GM11168 (cell line): ENCODE data around the gene SLC17A9.

Experiments used
- in situ Hi-C: fragments of 300-500 bp; cut with MboI; formaldehyde crosslinking; loops from one replicate; pipeline ENCODE4 v1.12.0; 2022; ENCODE audit warnings: low sequenced_read_pairs; ENCODE audit not compliant: unreplicated experiment

Gene SLC17A9

GRCh38 chr20:62937268-62938104, 15.0 kb upstream of the SLC17A9 start:
- in situ Hi-C loops, result no loop called here

GRCh38 chr20:62938105-62938888, 14.2 kb upstream of the SLC17A9 start, which contains the start of gene GID8:
TSS of gene GID8 (plus strand) at chr20:62938147. CDS start at chr20:62941503, 3,356 bp downstream.
- in situ Hi-C loops, result no loop called here

- in situ Hi-C loops, result no loop called here
These were observed 11.6 kb upstream of the SLC17A9 start for GRCh38 chr20:62940875-62941274.

- in situ Hi-C loops, result no loop called here
These were observed 10.7 kb upstream of the SLC17A9 start for GRCh38 chr20:62941792-62942191.

GRCh38 chr20:62942456-62942855, 10.1 kb upstream of the SLC17A9 start:
- in situ Hi-C loops, result no loop called here

- in situ Hi-C loops, result no loop called here
These were observed 9.1 kb upstream of the SLC17A9 start for GRCh38 chr20:62943396-62943795.

- in situ Hi-C loops, result no loop called here
These were observed 8.3 kb upstream of the SLC17A9 start for GRCh38 chr20:62944184-62944583.

GRCh38 chr20:62944746-62945145, 7.8 kb upstream of the SLC17A9 start:
- in situ Hi-C loops, result no loop called here

GRCh38 chr20:62945771-62946339, 6.7 kb upstream of the SLC17A9 start:
- in situ Hi-C loops, result no loop called here

GRCh38 chr20:62946918-62947317, 5.6 kb upstream of the SLC17A9 start:
- in situ Hi-C loops, result no loop called here

- in situ Hi-C loops, result no loop called here
These were observed 4.8 kb upstream of the SLC17A9 start for GRCh38 chr20:62947532-62948300.

- in situ Hi-C loops, result no loop called here
These were observed 3.2 kb upstream of the SLC17A9 start for GRCh38 chr20:62949153-62949821.

GRCh38 chr20:62949962-62950361, 2.5 kb upstream of the SLC17A9 start:
- in situ Hi-C loops, result no loop called here

- in situ Hi-C loops, result no loop called here
These were observed 1.8 kb upstream of the SLC17A9 start for GRCh38 chr20:62950741-62951140.

GRCh38 chr20:62951143-62951895, 1.2 kb upstream of the SLC17A9 start:
- in situ Hi-C loops, result no loop called here

- in situ Hi-C loops, result no loop called here
These were observed 575 bp upstream of the SLC17A9 start for GRCh38 chr20:62951896-62952372.

- in situ Hi-C loops, result no loop called here
These were observed 694 bp downstream of the SLC17A9 start for GRCh38 chr20:62952968-62953838.
